K562 (cell line): ENCODE results near the gene APOM. TPM values are rescaled to one million over a fixed set of nuclear protein-coding genes. Genes with fewer than 3 reads are reported as not detected.

Experiments
- ARID4B ChIP-seq: sonication (generic); formaldehyde crosslinking; IDR thresholded peaks from 2 replicates; pipeline ENCODE4 v1.8.0; 2022; ENCODE audit warnings: mild to moderate bottlenecking, missing genetic modification reagents
- BMI1 ChIP-seq: fragments of 150-350 bp; IDR thresholded peaks from 2 replicates; pipeline ENCODE4 v1.6.1; 2014; ENCODE audit warnings: low read length
- CC2D1A ChIP-seq: fragments of 450-650 bp; IDR thresholded peaks from 2 replicates; pipeline ENCODE4 v1.6.1; 2017; ENCODE audit warnings: mild to moderate bottlenecking
- PHB2 ChIP-seq: fragments of 450-650 bp; IDR thresholded peaks from 2 replicates; pipeline ENCODE4 v1.6.1; 2017; ENCODE audit warnings: low read depth
- TARDBP ChIP-seq: fragments of 450-650 bp; IDR thresholded peaks from 2 replicates; pipeline ENCODE4 v1.6.1; 2016
- XRCC5 ChIP-seq: fragments of 200-400 bp; formaldehyde crosslinking; IDR thresholded peaks from 2 replicates; pipeline ENCODE4 v1.6.1; 2017; ENCODE audit warnings: low read depth, mild to moderate bottlenecking, low read length
- polyA plus RNA-seq, 8 experiments: library from polyadenylated mRNA; depleted of rRNA in 4 of 8; stranded (reverse) in 5 of 8; unstranded in 3 of 8; fragments of >200 nt; fragmentation: Nextera tagmentation in 2 of 8; fragmentation: Illumina TruSeq in 1 of 8; extraction: Ambion mirVana in 2 of 8; extraction: Trizol in 1 of 8; gene quantifications; 2 replicates each; pipeline versions ENCODE4 v1.2.1 to v1.2.3, GENCODE V29; 2011 to 2014; ENCODE audit warnings: inconsistent platforms in 1 of 8, missing spikeins in 1 of 8
- total RNA-seq, 7 experiments: library from RNA; depleted of rRNA in 6 of 7; stranded (reverse); fragments of >200 nt in 6 of 7; fragmentation: Illumina TruSeq in 2 of 7; extraction: Trizol in 2 of 7; gene quantifications; 2 replicates each; pipeline versions ENCODE4 v1.2.1 to v1.2.3, GENCODE V29; 2011 to 2021; ENCODE audit warnings: low replicate concordance in 1 of 7
- TF ChIP-seq, protein P1 (sequence below), 2 experiments: fragments of 450-650 bp; formaldehyde crosslinking in 1 of 2; IDR thresholded peaks; 2 replicates each; pipeline versions ENCODE4 v1.4.0 to v1.6.1; 2014 to 2020; ENCODE audit warnings: mild to moderate bottlenecking in 2 of 2, borderline replicate concordance in 1 of 2, low read depth in 1 of 2
- TF ChIP-seq, protein P2 (sequence below): fragments of 250-450 bp; sonication (Bioruptor Pico); IDR thresholded peaks from 2 replicates; pipeline ENCODE4 v1.5.0; 2020; ENCODE audit warnings: mild to moderate bottlenecking
- TF ChIP-seq, protein P3 (sequence below), 2 experiments: IDR thresholded peaks; 2 replicates each; pipeline ENCODE4 v1.6.1; 2011; ENCODE audit warnings: borderline replicate concordance in 1 of 2, control low read depth in 1 of 2, low read depth in 1 of 2, low read length in 1 of 2, mild to moderate bottlenecking in 1 of 2, mixed read lengths in 1 of 2, moderate library complexity in 1 of 2; ENCODE audit not compliant: insufficient read depth in 1 of 2, insufficient read length in 1 of 2, poor library complexity in 1 of 2, severe bottlenecking in 1 of 2; ENCODE audit errors: extremely low read depth in 1 of 2

APOM gene
- total and polyA plus RNA-seq, 9 of the 15 experiments (the other 6 are each of a cell fraction or from before 2014, with no cell fraction given) = 5.7 to 24.3 (median 10.4) TPM

GRCh38 chr6:31680226-31681134, 24.8 kb downstream of the APOM start, which contains the start of gene LY6G5C (continued):
- TF ChIP-seq ARID4B = peak; percentile 50; the same call in 1 of the 2 replicates
- no peak for TF ChIP-seq PHB2
- 0 out of 2 replicates have a peak, but pooled peaks have one; percentile 55 for TF ChIP-seq XRCC5
- TF ChIP-seq, protein P1, sequence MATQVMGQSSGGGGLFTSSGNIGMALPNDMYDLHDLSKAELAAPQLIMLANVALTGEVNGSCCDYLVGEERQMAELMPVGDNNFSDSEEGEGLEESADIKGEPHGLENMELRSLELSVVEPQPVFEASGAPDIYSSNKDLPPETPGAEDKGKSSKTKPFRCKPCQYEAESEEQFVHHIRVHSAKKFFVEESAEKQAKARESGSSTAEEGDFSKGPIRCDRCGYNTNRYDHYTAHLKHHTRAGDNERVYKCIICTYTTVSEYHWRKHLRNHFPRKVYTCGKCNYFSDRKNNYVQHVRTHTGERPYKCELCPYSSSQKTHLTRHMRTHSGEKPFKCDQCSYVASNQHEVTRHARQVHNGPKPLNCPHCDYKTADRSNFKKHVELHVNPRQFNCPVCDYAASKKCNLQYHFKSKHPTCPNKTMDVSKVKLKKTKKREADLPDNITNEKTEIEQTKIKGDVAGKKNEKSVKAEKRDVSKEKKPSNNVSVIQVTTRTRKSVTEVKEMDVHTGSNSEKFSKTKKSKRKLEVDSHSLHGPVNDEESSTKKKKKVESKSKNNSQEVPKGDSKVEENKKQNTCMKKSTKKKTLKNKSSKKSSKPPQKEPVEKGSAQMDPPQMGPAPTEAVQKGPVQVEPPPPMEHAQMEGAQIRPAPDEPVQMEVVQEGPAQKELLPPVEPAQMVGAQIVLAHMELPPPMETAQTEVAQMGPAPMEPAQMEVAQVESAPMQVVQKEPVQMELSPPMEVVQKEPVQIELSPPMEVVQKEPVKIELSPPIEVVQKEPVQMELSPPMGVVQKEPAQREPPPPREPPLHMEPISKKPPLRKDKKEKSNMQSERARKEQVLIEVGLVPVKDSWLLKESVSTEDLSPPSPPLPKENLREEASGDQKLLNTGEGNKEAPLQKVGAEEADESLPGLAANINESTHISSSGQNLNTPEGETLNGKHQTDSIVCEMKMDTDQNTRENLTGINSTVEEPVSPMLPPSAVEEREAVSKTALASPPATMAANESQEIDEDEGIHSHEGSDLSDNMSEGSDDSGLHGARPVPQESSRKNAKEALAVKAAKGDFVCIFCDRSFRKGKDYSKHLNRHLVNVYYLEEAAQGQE (IDR thresholded peaks at IDR 0.05; ENCODE audit: borderline replicate concordance) = peak; percentile 95
- TF ChIP-seq, protein P1 (CRISPR knock-in tag; IDR thresholded peaks at IDR 0.05; ENCODE audit: low read depth) = no peak
- TF ChIP-seq CC2D1A = peak; percentile 95
- TF ChIP-seq, protein P2, sequence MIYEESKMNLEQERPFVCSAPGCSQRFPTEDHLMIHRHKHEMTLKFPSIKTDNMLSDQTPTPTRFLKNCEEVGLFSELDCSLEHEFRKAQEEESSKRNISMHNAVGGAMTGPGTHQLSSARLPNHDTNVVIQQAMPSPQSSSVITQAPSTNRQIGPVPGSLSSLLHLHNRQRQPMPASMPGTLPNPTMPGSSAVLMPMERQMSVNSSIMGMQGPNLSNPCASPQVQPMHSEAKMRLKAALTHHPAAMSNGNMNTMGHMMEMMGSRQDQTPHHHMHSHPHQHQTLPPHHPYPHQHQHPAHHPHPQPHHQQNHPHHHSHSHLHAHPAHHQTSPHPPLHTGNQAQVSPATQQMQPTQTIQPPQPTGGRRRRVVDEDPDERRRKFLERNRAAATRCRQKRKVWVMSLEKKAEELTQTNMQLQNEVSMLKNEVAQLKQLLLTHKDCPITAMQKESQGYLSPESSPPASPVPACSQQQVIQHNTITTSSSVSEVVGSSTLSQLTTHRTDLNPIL = no peak
- peak; percentile 58; the same call in 1 of the 2 replicates for TF ChIP-seq TARDBP
- TF ChIP-seq, protein P3, sequence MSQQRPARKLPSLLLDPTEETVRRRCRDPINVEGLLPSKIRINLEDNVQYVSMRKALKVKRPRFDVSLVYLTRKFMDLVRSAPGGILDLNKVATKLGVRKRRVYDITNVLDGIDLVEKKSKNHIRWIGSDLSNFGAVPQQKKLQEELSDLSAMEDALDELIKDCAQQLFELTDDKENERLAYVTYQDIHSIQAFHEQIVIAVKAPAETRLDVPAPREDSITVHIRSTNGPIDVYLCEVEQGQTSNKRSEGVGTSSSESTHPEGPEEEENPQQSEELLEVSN (IDR thresholded peaks at IDR 0.05; ENCODE audit: borderline replicate concordance in 1 of 2, extremely low read depth in 1 of 2, insufficient read depth in 1 of 2, insufficient read length in 1 of 2, low read depth in 1 of 2, low read length in 1 of 2, poor library complexity in 1 of 2, severe bottlenecking in 1 of 2) = no peak
- TF ChIP-seq BMI1 = peak; percentile 52; the same call in 1 of the 2 replicates
